K562 (cell line): ENCODE data around the gene TAT. TPM values are rescaled to one million over a fixed set of nuclear protein-coding genes. Genes with fewer than 3 reads are reported as not detected.

Experiments used
- ATAC-seq: fragments of 200-7000 bp; cut with Tn5 transposase; 3 replicates; pipeline ENCODE4 v1.9.1; 2020; ENCODE audit warnings: moderate library complexity
- BruUV-seq: library from RNA; stranded (reverse); fragments of 400-500 nt; replicated peaks from 2 replicates; lab custom pipeline; 2021; lab: Mats Ljungman, UMichigan
- CTCF ChIA-PET: fragments of 300-600 bp; formaldehyde crosslinking; extraction: SDS; loops from one replicate; lab custom pipeline; 2021; ENCODE audit warnings: low intra/inter-chr PET ratio; lab: Yijun Ruan, JAX
- POLR2A ChIA-PET: fragments of 300-600, 350-650 bp; sonication (Branson Sonifier 250); formaldehyde crosslinking; extraction: SDS; loops from one replicate; lab custom pipeline; 2021; ENCODE audit warnings: antibody characterized with exemption, inconsistent platforms; lab: Yijun Ruan, JAX
- DNase-seq, 4 experiments: peaks; one replicate each; pipeline versions ENCODE4 v3.0.0 to v3.0.0-alpha.2; 2011 to 2018; ENCODE audit warnings: low spot score in 3 of 4, mixed read lengths in 3 of 4; ENCODE audit errors: extremely low read depth in 1 of 4
- FAIRE-seq: peaks from 2 replicates; lab custom pipeline; 2011; peaks lifted over from hg19 to GRCh38; lab: Jason Lieb, UNC
- H2AFZ ChIP-seq: 2 replicates; pipeline ENCODE4 v1.6.0; 2011; ENCODE audit warnings: low read depth, low read length, control low read depth, inconsistent platforms
- H3K27ac ChIP-seq: fragments of 200-600 bp; 3 replicates; pipeline ENCODE4 v1.8.0; 2011; ENCODE audit warnings: low read depth, mild to moderate bottlenecking, control low read depth, inconsistent platforms, low read length, moderate library complexity, mixed read lengths; ENCODE audit errors: extremely low read depth
- H3K27me3 ChIP-seq, 2 experiments: fragments of 300-600 bp in 1 of 2; 2 replicates in 1 of 2; 3 replicates in 1 of 2; pipeline versions ENCODE4 v1.6.0 to v1.8.0; 2011; ENCODE audit warnings: inconsistent platforms in 2 of 2, low read length in 2 of 2, mild to moderate bottlenecking in 1 of 2, mixed read lengths in 1 of 2, moderate library complexity in 1 of 2; ENCODE audit not compliant: control insufficient read depth in 2 of 2, insufficient read depth in 2 of 2
- H3K36me3 ChIP-seq: fragments of 300-600 bp; 3 replicates; pipeline ENCODE4 v1.8.0; 2011; ENCODE audit warnings: mild to moderate bottlenecking, low read length, inconsistent platforms; ENCODE audit not compliant: control insufficient read depth, insufficient read depth
- H3K4me1 ChIP-seq, 2 experiments: fragments of 200-600 bp in 1 of 2; replicated peaks in 1 of 2; 2 replicates in 1 of 2; 3 replicates in 1 of 2; pipeline versions ENCODE4 v1.5.1 to v1.8.0; 2011; ENCODE audit warnings: inconsistent platforms in 2 of 2, low read length in 2 of 2, mild to moderate bottlenecking in 1 of 2, mixed read lengths in 1 of 2, moderate library complexity in 1 of 2; ENCODE audit not compliant: control insufficient read depth in 2 of 2, insufficient read depth in 2 of 2
- H3K4me2 ChIP-seq: 2 replicates; pipeline ENCODE4 v1.6.1; 2011; ENCODE audit warnings: low read length, control low read depth, inconsistent platforms, mixed read lengths; ENCODE audit not compliant: insufficient read depth
- H3K4me3 ChIP-seq: fragments of 200-600 bp; sonication (generic), shearing (Covaris generic); 2 replicates; pipeline ENCODE4 v1.5.1; 2016; ENCODE audit warnings: control low read depth, inconsistent platforms
- H3K79me2 ChIP-seq: fragments of 200-600 bp; 3 replicates; pipeline ENCODE4 v1.8.0; 2011; ENCODE audit warnings: low read length, inconsistent platforms; ENCODE audit not compliant: control insufficient read depth, insufficient read depth
- H3K9ac ChIP-seq, 2 experiments: 2 replicates each; pipeline versions ENCODE4 v1.6.0 to v1.6.1; 2011; ENCODE audit warnings: low read depth in 2 of 2, low read length in 2 of 2, control low read depth in 1 of 2, inconsistent platforms in 1 of 2, mild to moderate bottlenecking in 1 of 2, mixed read lengths in 1 of 2; ENCODE audit not compliant: insufficient read depth in 1 of 2
- H3K9me1 ChIP-seq: one replicate; pipeline ENCODE4 v1.6.0; 2011; ENCODE audit warnings: inconsistent platforms, mild to moderate bottlenecking, low read length, moderate library complexity; ENCODE audit not compliant: control insufficient read depth, insufficient read depth
- H3K9me3 ChIP-seq: replicated peaks from 2 replicates; pipeline ENCODE4 v1.5.1; 2011; ENCODE audit warnings: low read depth, low read length, inconsistent platforms; ENCODE audit not compliant: control insufficient read depth, insufficient read depth
- H4K20me1 ChIP-seq: replicated peaks from 2 replicates; pipeline ENCODE4 v1.6.1; 2011; ENCODE audit warnings: low read length, inconsistent platforms, mixed read lengths; ENCODE audit not compliant: control insufficient read depth, insufficient read depth
- FUS ChIP-seq: fragments of 200-400 bp; formaldehyde crosslinking; optimal IDR thresholded peaks from 2 replicates; pipeline ENCODE3; 2017; ENCODE audit warnings: low read depth, low read length
- HSF4 ChIP-seq: fragments of 250-450 bp; sonication (Bioruptor Pico); IDR thresholded peaks from 2 replicates; pipeline ENCODE4 v2.1.2; 2022; ENCODE audit warnings: mild to moderate bottlenecking, moderate library complexity, borderline replicate concordance
- NFIC ChIP-seq: fragments of 450-650 bp; IDR thresholded peaks from 2 replicates; pipeline ENCODE4 v1.6.1; 2017; ENCODE audit warnings: mild to moderate bottlenecking, inconsistent platforms
- NRF1 ChIP-seq, 2 experiments: fragments of 450-650 bp; IDR thresholded peaks in 1 of 2; conservative IDR thresholded peaks in 1 of 2; 2 replicates each; pipeline ENCODE4 v1.6.1; 2014; ENCODE audit warnings: mild to moderate bottlenecking in 2 of 2
- SRSF7 ChIP-seq: fragments of 200-400 bp; formaldehyde crosslinking; optimal IDR thresholded peaks from 2 replicates; pipeline ENCODE3; 2017; ENCODE audit warnings: mild to moderate bottlenecking, low read depth, low read length
- ZEB2 ChIP-seq: fragments of 450-650 bp; IDR thresholded peaks from 2 replicates; pipeline ENCODE4 v1.6.1; 2016
- ZNF175 ChIP-seq: fragments of 200-800 bp; sonication (Bioruptor generic); IDR thresholded peaks from 2 replicates; pipeline ENCODE4 v1.6.1; 2016; ENCODE audit warnings: low read depth, mild to moderate bottlenecking, missing genetic modification characterization, missing compliant biosample characterization
- ZNF76 ChIP-seq: fragments of 250-450 bp; sonication (Bioruptor Pico); IDR thresholded peaks from 2 replicates; pipeline ENCODE4 v1.4.0; 2020; ENCODE audit warnings: mild to moderate bottlenecking, moderate library complexity, borderline replicate concordance
- WGBS: fragments of 100-300 bp; shearing (Covaris generic); methylation state at CpG from one replicate; pipeline ENCODE4 v1.1.6; 2016; ENCODE audit warnings: low coverage, mixed read lengths; ENCODE audit not compliant: insufficient coverage; ENCODE audit errors: missing lambda C conversion rate; 5-methylcytosine and 5-hydroxymethylcytosine counted together
- in situ Hi-C: fragments of 300-500 bp; cut with MboI; formaldehyde crosslinking; loops from 4 replicates; pipeline ENCODE4 v1.15.0; 2018; ENCODE audit warnings: inconsistent platforms, mixed read lengths
- intact Hi-C: fragments of 100-400 bp; cut with micrococcal nuclease; formaldehyde crosslinking; loops from 2 replicates; pipeline ENCODE4 v1.14.2; 2022
- polyA plus RNA-seq, 8 experiments: library from polyadenylated mRNA; depleted of rRNA in 4 of 8; stranded (reverse) in 5 of 8; unstranded in 3 of 8; fragments of >200 nt; fragmentation: Nextera tagmentation in 2 of 8; fragmentation: Illumina TruSeq in 1 of 8; extraction: Ambion mirVana in 2 of 8; extraction: Trizol in 1 of 8; gene quantifications; 2 replicates each; pipeline versions ENCODE4 v1.2.1 to v1.2.3, GENCODE V29; 2011 to 2014; ENCODE audit warnings: inconsistent platforms in 1 of 8, missing spikeins in 1 of 8
- total RNA-seq, 7 experiments: library from RNA; depleted of rRNA in 6 of 7; stranded (reverse); fragments of >200 nt in 6 of 7; fragmentation: Illumina TruSeq in 2 of 7; extraction: Trizol in 2 of 7; gene quantifications; 2 replicates each; pipeline versions ENCODE4 v1.2.1 to v1.2.3, GENCODE V29; 2011 to 2021; ENCODE audit warnings: low replicate concordance in 1 of 7
- TF ChIP-seq, protein P1 (sequence below), 3 experiments: fragments of 200-800 bp in 1 of 3; fragments of 250-450 bp in 1 of 3; fragments of 450-650 bp in 1 of 3; sonication (Bioruptor Pico) in 1 of 3; sonication (Bioruptor generic) in 1 of 3; formaldehyde crosslinking in 1 of 3; IDR thresholded peaks; 2 replicates each; pipeline versions ENCODE4 v1.6.1 to v1.8.0; 2016 to 2022; ENCODE audit warnings: mild to moderate bottlenecking in 2 of 3, missing genetic modification characterization in 2 of 3, missing compliant biosample characterization in 1 of 3, moderate library complexity in 1 of 3
- TF ChIP-seq, protein P2 (sequence below), 2 experiments: IDR thresholded peaks; 2 replicates each; pipeline ENCODE4 v1.6.1; 2011; ENCODE audit warnings: borderline replicate concordance in 1 of 2, control low read depth in 1 of 2, low read depth in 1 of 2, low read length in 1 of 2, mild to moderate bottlenecking in 1 of 2, mixed read lengths in 1 of 2, moderate library complexity in 1 of 2; ENCODE audit not compliant: insufficient read depth in 1 of 2, insufficient read length in 1 of 2, poor library complexity in 1 of 2, severe bottlenecking in 1 of 2; ENCODE audit errors: extremely low read depth in 1 of 2

Gene TAT
- total and polyA plus RNA-seq, 9 of the 15 experiments (the other 6 are each of a cell fraction or from before 2014, with no cell fraction given) = 0.04 to 0.24 (median 0.04) TPM; not detected in 6

GRCh38 chr16:71626018-71626857 is 49.3 kb upstream of the TAT start, which contains the start of gene MARVELD3:
MARVELD3 (plus strand) TSS chr16:71626184; CDS start chr16:71626230, 46 bp downstream.
- ATAC-seq (peak; percentile 47), FAIRE-seq (no peak)
- CTCF ChIA-PET = no interaction called here

More at GRCh38 chr16:71626018-71626857, 49.3 kb upstream of the TAT start, which contains the start of gene MARVELD3:
- DNase-seq = peak; percentile 17 to 62 (median 50)
- TF ChIP-seq, protein P1, sequence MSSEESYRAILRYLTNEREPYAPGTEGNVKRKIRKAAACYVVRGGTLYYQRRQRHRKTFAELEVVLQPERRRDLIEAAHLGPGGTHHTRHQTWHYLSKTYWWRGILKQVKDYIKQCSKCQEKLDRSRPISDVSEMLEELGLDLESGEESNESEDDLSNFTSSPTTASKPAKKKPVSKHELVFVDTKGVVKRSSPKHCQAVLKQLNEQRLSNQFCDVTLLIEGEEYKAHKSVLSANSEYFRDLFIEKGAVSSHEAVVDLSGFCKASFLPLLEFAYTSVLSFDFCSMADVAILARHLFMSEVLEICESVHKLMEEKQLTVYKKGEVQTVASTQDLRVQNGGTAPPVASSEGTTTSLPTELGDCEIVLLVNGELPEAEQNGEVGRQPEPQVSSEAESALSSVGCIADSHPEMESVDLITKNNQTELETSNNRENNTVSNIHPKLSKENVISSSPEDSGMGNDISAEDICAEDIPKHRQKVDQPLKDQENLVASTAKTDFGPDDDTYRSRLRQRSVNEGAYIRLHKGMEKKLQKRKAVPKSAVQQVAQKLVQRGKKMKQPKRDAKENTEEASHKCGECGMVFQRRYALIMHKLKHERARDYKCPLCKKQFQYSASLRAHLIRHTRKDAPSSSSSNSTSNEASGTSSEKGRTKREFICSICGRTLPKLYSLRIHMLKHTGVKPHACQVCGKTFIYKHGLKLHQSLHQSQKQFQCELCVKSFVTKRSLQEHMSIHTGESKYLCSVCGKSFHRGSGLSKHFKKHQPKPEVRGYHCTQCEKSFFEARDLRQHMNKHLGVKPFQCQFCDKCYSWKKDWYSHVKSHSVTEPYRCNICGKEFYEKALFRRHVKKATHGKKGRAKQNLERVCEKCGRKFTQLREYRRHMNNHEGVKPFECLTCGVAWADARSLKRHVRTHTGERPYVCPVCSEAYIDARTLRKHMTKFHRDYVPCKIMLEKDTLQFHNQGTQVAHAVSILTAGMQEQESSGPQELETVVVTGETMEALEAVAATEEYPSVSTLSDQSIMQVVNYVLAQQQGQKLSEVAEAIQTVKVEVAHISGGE (CRISPR knock-in tag; IDR thresholded peaks at IDR 0.05) = peak in 1 of 3 experiments; percentile 64; a peak in 1 of 6 replicates
- TF ChIP-seq FUS (no peak), HSF4 (CRISPR knock-in tag) (no peak), NRF1 (conservative IDR thresholded peaks at IDR 0.05 in 1 of 2, IDR thresholded peaks at IDR 0.05 in 1 of 2) (peak; percentile 82 to 83), ZEB2 (0 out of 2 replicates have a peak, but pooled peaks have one; percentile 19), SRSF7 (no peak), ZNF175 (CRISPR knock-in tag) (no peak), ZNF76 (CRISPR knock-in tag) (no peak), NFIC (peak; percentile 51)
- TF ChIP-seq, protein P2, sequence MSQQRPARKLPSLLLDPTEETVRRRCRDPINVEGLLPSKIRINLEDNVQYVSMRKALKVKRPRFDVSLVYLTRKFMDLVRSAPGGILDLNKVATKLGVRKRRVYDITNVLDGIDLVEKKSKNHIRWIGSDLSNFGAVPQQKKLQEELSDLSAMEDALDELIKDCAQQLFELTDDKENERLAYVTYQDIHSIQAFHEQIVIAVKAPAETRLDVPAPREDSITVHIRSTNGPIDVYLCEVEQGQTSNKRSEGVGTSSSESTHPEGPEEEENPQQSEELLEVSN (IDR thresholded peaks at IDR 0.05; ENCODE audit: borderline replicate concordance in 1 of 2, extremely low read depth in 1 of 2, insufficient read depth in 1 of 2, insufficient read length in 1 of 2, low read depth in 1 of 2, low read length in 1 of 2, poor library complexity in 1 of 2, severe bottlenecking in 1 of 2) = peak in 1 of 2 experiments; percentile 27
- H3K9me1 ChIP-seq = no peaks in the 10 kb centered on the region
- POLR2A ChIA-PET = no interaction called here
- H3K27me3 ChIP-seq = peaks cover 4 to 23% of the 10 kb centered on the region in 2 experiments; a peak in 3 of 5 replicates
- intact Hi-C loops = no loop called here
- no peaks in the 10 kb centered on the region for H3K36me3 ChIP-seq
- peak within 1 kb of the TSS in 1 of 2 experiments; percentile 75; a peak in 2 of 4 replicates for H3K9ac ChIP-seq
- WGBS = 13% methylated on average over 26 of the region's 98 CpGs
- H3K4me2 ChIP-seq = peak within 1 kb of the TSS; percentile 58; the same call in 1 of the 2 replicates
- H3K4me1 ChIP-seq = peaks cover 0 to 14% of the 10 kb centered on the region in 2 experiments; a peak in 2 of 5 replicates
- no peaks in the 10 kb centered on the region for H3K79me2 ChIP-seq
- peak within 1 kb of the TSS; percentile 29 for H3K4me3 ChIP-seq
- no peak within 1 kb of the TSS for H3K27ac ChIP-seq
- BruUV-seq = no TSS peak
- H3K9me3 ChIP-seq = no peaks in the 10 kb centered on the region
- H4K20me1 ChIP-seq = no peaks in the 10 kb centered on the region
- in situ Hi-C loops = no loop called here
- H2AFZ ChIP-seq = peak within 1 kb of the TSS; percentile 70; the same call in 1 of the 2 replicates
